HG03108 (cell line): ENCODE results near the gene TMEM81.
A peak's percentile ranks its signal among the peaks of the same experiment; 100 is the strongest.

Experiments used
- ATAC-seq: cut with Tn5 transposase; IDR thresholded peaks from one replicate; pipeline ENCODE4 v1.9.1; 2021; ENCODE audit warnings: moderate library complexity; ENCODE audit not compliant: unreplicated experiment

TMEM81 gene, protein sequence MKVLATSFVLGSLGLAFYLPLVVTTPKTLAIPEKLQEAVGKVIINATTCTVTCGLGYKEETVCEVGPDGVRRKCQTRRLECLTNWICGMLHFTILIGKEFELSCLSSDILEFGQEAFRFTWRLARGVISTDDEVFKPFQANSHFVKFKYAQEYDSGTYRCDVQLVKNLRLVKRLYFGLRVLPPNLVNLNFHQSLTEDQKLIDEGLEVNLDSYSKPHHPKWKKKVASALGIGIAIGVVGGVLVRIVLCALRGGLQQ

DNA sequence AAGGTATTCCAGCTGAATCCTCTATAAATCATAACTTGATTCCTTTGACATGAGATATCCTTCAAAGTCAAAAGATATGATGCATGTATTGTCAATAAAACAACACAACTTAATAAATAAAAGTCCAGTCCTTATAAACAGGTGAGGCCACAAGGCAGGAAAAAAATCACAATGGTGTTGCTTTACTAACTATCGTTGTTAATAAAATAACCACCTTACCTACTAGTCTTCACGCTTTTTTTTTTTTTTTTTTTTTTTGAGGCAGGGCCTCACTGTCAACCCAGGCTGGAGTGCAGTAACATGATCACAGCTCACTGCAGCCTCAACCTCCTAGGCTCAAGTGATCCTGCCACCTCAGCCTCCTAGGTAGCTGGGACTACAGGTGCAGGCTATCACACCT is at the start of gene TMEM81:
TMEM81 (minus strand) TSS at position 101 of the 400 bp plus-strand sequence. CDS start 140 bp downstream, outside the sequence.
- no peak for ATAC-seq

- ATAC-seq, result no peak
These were observed 49.0 kb upstream of the TMEM81 start for GRCh38 chr1:205133287-205133686.

- no peak for ATAC-seq
These were observed 45.3 kb upstream of the TMEM81 start for GRCh38 chr1:205129447-205130029.

- no peak for ATAC-seq
These were observed 43.8 kb upstream of the TMEM81 start for GRCh38 chr1:205128050-205128449.

DNA sequence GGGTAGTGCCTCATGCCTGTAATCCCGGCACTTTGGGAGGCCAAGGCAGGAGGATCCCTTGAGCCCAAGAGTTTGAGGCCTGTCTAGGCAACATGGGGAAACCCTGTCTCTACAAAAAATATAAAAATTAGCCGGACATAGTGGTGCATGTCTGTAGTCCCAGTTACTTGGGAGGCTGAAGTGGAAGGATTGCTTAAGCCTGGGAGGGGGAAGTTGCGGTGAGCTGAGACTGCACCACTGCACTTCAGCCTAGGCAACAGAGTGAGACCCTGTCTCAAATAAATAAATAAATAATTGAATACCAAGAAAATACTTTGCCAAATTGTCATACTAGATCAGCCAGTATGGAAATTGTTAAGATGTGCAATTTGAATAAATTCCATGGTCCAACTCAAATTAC is 43.4 kb upstream of the TMEM81 start:
- no peak for ATAC-seq

- ATAC-seq, result no peak
These were observed 40.5 kb upstream of the TMEM81 start for GRCh38 chr1:205124726-205125125.

DNA sequence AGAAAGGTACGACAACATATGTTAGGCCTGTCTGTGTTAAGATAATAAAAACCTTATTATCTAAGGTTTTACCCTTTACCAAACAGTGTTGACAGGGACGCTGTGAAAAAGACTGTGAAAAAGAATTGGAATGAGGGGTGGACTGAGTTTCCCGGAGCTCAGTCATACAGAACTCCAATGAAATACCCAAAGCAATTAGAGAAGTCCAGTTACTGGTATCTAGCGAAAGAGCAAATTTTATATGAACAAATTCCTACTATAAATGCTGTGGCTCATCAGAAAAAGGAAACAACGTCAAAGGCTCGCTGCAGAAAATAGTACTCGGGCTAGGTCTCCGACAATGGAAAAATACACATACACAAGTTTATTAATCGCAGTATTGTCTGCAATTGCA is 38.2 kb upstream of the TMEM81 start:
- ATAC-seq, result peak; percentile 12

DNA sequence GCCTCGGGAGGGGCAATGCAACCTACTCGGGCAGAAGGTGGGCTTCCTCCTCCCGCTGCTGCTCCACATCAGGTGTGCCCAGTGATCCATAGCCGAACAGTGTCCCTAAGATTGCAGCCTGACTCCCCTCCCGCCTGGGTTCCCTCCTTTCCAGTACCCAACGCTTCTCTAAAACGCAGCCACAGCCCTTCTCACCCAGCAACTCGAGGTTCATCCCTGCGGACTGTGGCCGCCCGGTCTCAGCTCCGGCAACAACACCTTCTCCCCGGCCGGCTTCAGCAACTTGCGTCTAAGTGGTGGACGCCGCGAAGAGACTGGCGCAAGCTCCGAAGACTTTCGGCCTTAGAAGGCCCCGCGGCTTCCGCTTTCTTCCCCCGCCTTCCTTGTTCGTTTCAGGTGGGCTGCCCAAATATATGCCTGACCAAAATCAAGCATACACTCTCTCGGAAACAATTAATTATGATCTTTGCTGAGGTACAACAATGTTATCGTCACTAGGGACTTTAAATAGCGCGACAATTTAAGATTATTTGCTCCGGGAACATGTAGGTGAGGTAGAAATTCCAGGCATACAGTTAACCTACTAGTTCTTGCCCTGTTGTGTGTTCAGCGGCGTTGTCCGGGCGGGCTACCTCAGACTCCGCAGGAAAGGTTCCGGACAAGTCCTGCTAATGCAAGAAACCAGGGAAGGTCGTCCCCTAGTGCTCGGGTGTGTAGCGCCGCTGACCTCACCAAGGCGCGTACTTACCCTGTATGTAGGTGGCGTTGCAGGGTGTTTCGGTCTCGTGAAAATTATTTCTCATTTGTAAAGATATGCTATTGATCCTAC is 37.6 kb upstream of the TMEM81 start, which contains the start of gene RBBP5:
RBBP5 (minus strand) TSS at position 319 of the 829 bp plus-strand sequence; CDS start at position 214, 105 bp downstream.
- ATAC-seq, result peak; percentile 94

GRCh38 chr1:205118752-205119151 is 34.5 kb upstream of the TMEM81 start:
- no peak for ATAC-seq

- no peak for ATAC-seq
These were observed 27.1 kb upstream of the TMEM81 start for GRCh38 chr1:205111354-205111753.

- no peak for ATAC-seq
These were observed 25.5 kb upstream of the TMEM81 start for GRCh38 chr1:205109711-205110110.

GRCh38 chr1:205109269-205109668 is 25.0 kb upstream of the TMEM81 start:
- ATAC-seq, result no peak

GRCh38 chr1:205108464-205108863 is 24.2 kb upstream of the TMEM81 start:
- no peak for ATAC-seq

DNA sequence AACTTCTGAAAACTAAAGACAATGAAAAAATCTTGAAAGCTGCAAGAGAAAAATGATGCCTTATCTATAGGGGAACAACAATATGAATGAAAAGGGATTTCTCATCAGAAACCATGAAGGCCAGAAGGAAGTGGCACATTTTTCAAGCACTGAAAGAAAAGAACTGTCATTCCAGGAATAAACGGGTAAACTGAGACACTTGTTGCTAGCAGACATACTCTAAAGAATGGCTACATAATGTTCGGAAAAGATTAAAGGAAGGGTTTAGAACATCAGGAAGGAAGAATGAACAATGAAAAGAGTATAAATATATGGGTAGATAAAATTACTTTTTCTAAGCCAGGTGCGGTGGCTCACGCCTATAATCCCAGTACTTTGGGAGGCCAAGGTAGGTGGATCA is 23.1 kb upstream of the TMEM81 start:
- ATAC-seq, result no peak

- no peak for ATAC-seq
These were observed 18.1 kb upstream of the TMEM81 start for GRCh38 chr1:205102404-205102803.

- ATAC-seq, result no peak
These were observed 14.0 kb upstream of the TMEM81 start for GRCh38 chr1:205098242-205098641.

GRCh38 chr1:205095422-205095821 is 11.2 kb upstream of the TMEM81 start:
- ATAC-seq, result no peak

DNA sequence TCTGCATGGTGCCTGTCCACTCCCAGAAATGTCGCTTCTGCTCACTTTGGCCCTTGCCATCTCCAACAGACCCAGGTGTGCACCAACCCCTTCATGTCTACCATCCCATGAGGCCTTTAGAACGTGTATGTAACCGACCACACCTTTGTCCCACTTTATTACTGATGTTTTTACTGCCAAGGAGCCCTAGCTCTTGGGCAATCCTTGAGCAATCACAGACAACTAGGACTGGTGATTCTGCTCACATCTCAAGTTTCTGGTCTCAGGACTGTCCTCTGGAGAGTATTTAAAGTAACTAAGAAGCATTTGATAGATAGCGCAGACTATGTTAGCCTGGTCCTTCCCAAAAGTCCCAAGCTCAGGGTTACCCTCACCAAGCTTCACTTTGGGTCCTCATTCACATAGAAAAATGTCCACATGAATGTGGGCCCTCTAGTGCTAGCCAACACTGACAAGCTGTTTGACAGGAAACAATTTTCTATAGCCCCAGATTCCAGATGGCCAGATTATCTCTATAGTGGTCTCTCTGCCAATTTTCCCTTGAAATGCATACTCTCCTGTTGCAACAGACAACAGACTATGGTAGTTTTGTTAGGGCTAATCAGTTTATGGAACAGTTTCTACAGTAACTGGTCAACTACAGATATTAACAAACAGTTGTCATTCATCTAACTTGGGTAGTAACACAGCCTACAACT is 6.9 kb upstream of the TMEM81 start:
- no peak for ATAC-seq

GRCh38 chr1:205088341-205088740 is 4.1 kb upstream of the TMEM81 start:
- no peak for ATAC-seq

- no peak for ATAC-seq
These were observed 1.8 kb downstream of the TMEM81 start for GRCh38 chr1:205082431-205082830.

DNA sequence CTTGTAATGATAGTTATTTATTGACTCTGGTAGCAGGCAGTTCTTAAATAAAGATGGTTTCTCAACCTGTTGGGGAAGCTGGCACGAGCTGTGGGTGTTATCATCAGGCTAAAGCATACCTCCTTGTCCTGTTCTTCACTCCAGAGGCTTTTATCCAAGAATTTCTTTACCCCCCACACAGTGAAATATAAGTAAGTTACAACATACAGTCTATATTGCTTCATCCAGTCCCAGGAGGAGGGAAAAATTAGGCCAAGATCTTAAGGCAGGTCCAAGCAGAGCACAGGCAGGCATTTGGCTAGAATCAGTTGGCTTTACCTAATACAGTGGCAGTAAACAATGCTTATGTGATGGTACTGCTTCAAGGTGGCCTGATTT is 6.3 kb downstream of the TMEM81 start:
- no peak for ATAC-seq
